Ascending aorta (tissue), 2 donors: ENCODE results near the gene SLC22A4. TPM values are rescaled to one million over a fixed set of nuclear protein-coding genes. Genes with fewer than 3 reads are reported as not detected.

ENCODE experiments used
- DNase-seq, 2 donors: peaks; one replicate each; pipeline ENCODE4 v3.0.0-alpha.2; 2019; ENCODE audit warnings: low spot score in 2 of 2
- H3K27ac ChIP-seq, 2 donors: fragments of 200-600 bp; sonication (generic); one replicate each; pipeline ENCODE4 v1.5.1; 2016 to 2017; ENCODE audit warnings: mild to moderate bottlenecking in 1 of 2
- H3K27me3 ChIP-seq: fragments of 200-600 bp; sonication (generic); one replicate; pipeline ENCODE4 v1.5.1; 2017
- H3K36me3 ChIP-seq, 2 donors: fragments of 200-600 bp; sonication (generic); one replicate each; pipeline ENCODE4 v1.5.1; 2016
- H3K4me1 ChIP-seq, 2 donors: fragments of 200-600 bp; sonication (generic); one replicate each; pipeline ENCODE4 v1.5.1; 2016 to 2017; ENCODE audit warnings: mild to moderate bottlenecking in 1 of 2
- H3K4me3 ChIP-seq, 2 donors: fragments of 200-600 bp; sonication (generic); one replicate each; pipeline ENCODE4 v1.5.1; 2016 to 2017; ENCODE audit warnings: mild to moderate bottlenecking in 1 of 2
- H3K9me3 ChIP-seq, 2 donors: fragments of 200-600 bp; sonication (generic); one replicate each; pipeline ENCODE4 v1.5.1; 2016
- intact Hi-C: fragments of 100-400 bp; cut with DNase I; formaldehyde crosslinking; loops from one replicate; pipeline ENCODE4 v1.15.1; 2023
- total RNA-seq: library from RNA; depleted of rRNA; stranded (reverse); fragments of >200 nt; gene quantifications from one replicate; pipeline ENCODE4 v1.1.0, GENCODE V29; 2016
- TF ChIP-seq, protein P1 (sequence below), 3 experiments: fragments of 200-600 bp in 2 of 3; fragments of 450-650 bp in 1 of 3; sonication (generic) in 2 of 3; IDR thresholded peaks; one replicate each; pipeline ENCODE4 v1.5.1; 2016 to 2019; ENCODE audit warnings: antibody characterized with exemption in 3 of 3, mild to moderate bottlenecking in 1 of 3, moderate library complexity in 1 of 3

SLC22A4 gene
- total RNA-seq, 1 donor from 2014 or later: 18.1 TPM

DNA sequence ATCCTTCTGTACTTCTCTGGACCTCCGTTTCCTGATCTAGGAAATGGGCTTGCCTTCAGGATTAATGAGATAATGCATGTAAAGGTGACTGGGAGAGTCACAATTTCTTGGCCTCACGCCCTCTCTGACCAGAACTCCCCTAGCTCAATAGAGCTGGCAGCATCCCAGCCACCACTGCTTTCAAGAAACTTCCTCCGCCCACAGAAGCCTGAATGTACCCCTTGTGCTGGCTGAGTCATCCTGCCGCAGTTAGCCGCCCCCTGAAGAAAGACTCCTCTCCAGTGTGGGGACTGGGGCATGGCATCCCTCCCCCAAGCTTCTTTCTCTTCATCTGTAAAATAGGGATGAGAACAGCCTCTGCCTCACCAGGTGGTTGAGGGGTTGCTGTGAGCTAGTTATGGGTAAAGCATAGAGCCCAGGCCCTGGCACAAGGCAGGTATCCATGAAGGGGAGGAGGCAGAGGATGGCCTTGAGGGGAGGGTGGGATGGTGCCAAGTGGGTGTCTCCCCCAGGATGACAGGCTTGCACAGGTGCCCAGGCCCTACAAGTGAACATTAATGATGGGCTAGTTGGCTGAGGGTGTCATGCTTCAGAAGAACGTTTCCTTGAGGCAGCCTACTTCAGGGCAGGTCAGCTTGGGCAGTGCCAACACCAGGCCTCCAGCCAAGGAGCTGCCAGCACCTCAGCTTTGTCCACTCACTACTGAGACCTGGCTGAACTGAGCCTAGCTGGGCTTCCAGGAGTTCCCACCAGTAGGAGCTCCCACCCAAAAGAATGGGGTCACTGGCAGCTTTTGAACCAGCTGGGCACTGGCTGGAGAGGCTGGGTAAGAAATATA lies 33.3 kb upstream of the SLC22A4 start:
- peaks cover 24 to 61% of the 10 kb centered on the region in 2 donors for H3K4me1 ChIP-seq
- H3K4me3 ChIP-seq: peak overlapping the region in 1 of 2 donors; percentile 16
- DNase-seq: peak in 1 of 2 donors; percentile 83
- no peaks in the 10 kb centered on the region for H3K27me3 ChIP-seq
- TF ChIP-seq, protein P1, sequence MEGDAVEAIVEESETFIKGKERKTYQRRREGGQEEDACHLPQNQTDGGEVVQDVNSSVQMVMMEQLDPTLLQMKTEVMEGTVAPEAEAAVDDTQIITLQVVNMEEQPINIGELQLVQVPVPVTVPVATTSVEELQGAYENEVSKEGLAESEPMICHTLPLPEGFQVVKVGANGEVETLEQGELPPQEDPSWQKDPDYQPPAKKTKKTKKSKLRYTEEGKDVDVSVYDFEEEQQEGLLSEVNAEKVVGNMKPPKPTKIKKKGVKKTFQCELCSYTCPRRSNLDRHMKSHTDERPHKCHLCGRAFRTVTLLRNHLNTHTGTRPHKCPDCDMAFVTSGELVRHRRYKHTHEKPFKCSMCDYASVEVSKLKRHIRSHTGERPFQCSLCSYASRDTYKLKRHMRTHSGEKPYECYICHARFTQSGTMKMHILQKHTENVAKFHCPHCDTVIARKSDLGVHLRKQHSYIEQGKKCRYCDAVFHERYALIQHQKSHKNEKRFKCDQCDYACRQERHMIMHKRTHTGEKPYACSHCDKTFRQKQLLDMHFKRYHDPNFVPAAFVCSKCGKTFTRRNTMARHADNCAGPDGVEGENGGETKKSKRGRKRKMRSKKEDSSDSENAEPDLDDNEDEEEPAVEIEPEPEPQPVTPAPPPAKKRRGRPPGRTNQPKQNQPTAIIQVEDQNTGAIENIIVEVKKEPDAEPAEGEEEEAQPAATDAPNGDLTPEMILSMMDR (IDR thresholded peaks at IDR 0.05): no peak
- H3K9me3 ChIP-seq: no peaks in the 10 kb centered on the region
- H3K36me3 ChIP-seq: peaks cover 0 to 4% of the 10 kb centered on the region in 2 donors
- intact Hi-C loops: no loop called here
- H3K27ac ChIP-seq: peak overlapping the region; percentile 98 to 99

GRCh38 chr5:132261881-132262845 lies 32.0 kb upstream of the SLC22A4 start:
- no peaks in the 10 kb centered on the region for H3K9me3 ChIP-seq
- peaks cover 24 to 61% of the 10 kb centered on the region in 2 donors for H3K4me1 ChIP-seq
- H3K27ac ChIP-seq: peak overlapping the region; percentile 94 to 98
- H3K27me3 ChIP-seq: no peaks in the 10 kb centered on the region
- peaks cover 6 to 10% of the 10 kb centered on the region in 2 donors for H3K36me3 ChIP-seq
- intact Hi-C loops: no loop called here
- DNase-seq: peak in 1 of 2 donors; percentile 66
- no peak overlapping the region for H3K4me3 ChIP-seq
- TF ChIP-seq, protein P1 (IDR thresholded peaks at IDR 0.05): no peak

DNA sequence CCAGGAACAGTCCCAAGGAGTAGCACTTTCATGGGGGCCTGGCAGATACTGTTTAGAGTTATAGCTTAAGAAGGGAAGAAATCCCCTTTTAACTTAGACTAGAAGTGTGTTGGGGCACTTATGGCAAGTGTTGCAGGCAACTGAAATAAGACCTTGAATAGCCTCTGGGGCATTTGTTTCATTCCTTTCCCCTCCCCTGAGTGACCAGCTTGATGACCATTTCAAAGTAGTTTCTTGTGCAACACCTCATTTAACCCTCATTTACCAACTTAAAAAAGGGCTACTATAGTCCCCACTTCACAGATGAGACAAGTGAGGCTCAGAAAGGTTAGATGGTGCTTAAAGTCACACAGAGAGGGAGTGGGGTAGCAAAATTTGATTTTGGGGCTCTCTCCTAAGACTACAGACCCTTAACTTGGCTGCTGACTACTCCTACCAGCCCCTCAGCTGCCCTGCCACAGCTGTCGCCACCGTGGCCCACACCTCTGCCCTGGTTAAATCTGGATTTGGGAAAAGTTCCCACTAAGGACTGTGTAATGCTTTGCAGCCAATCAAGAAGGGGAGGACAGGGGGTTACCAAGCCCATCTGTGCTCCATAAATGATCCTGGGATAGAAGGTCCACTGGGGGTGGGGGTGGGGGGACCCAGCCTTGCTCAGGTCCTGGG lies 31.2 kb upstream of the SLC22A4 start:
- intact Hi-C loops: no loop called here
- H3K4me1 ChIP-seq: peaks cover 24 to 60% of the 10 kb centered on the region in 2 donors
- peak in 1 of 2 donors; percentile 42 for DNase-seq

GRCh38 chr5:132263548-132264261 lies 30.5 kb upstream of the SLC22A4 start:
- Histone ChIP-seq H3K27ac (peak overlapping the region; percentile 94 to 98), H3K4me3 (no peak overlapping the region), H3K27me3 (no peaks in the 10 kb centered on the region), H3K4me1 (peaks cover 24 to 60% of the 10 kb centered on the region in 2 donors), H3K9me3 (no peaks in the 10 kb centered on the region), H3K36me3 (peaks cover 6 to 17% of the 10 kb centered on the region in 2 donors)
- intact Hi-C loops: loop anchor here (2.0 kb wide), 1 partner anchor 31 kb away; the partner anchor contains the start of gene SLC22A4
- TF ChIP-seq, protein P1 (IDR thresholded peaks at IDR 0.05): peak in 2 of 3 experiments; percentile 10 to 13
- DNase-seq: peak in 1 of 2 donors; percentile 88

More for the DNA sequence above, 31.2 kb upstream of the SLC22A4 start:
- Histone ChIP-seq H3K36me3 (peaks cover 6 to 17% of the 10 kb centered on the region in 2 donors), H3K4me3 (no peak overlapping the region), H3K27ac (peak overlapping the region; percentile 94 to 98), H3K27me3 (no peaks in the 10 kb centered on the region), H3K9me3 (no peaks in the 10 kb centered on the region)
- TF ChIP-seq, protein P1 (IDR thresholded peaks at IDR 0.05): no peak
